BLaER1 (cell line): ENCODE results near the gene CCDC102B.

ENCODE experiments used
- H3K27ac ChIP-seq: shearing (Covaris generic); formaldehyde crosslinking; 2 replicates; pipeline ENCODE4 v1.8.1; 2022
- H3K27me3 ChIP-seq: shearing (Covaris generic); formaldehyde crosslinking; 2 replicates; pipeline ENCODE4 v1.8.1; 2022
- H3K36me3 ChIP-seq: shearing (Covaris generic); formaldehyde crosslinking; 2 replicates; pipeline ENCODE4 v1.8.1; 2022
- H3K4me1 ChIP-seq: shearing (Covaris generic); formaldehyde crosslinking; 2 replicates; pipeline ENCODE4 v1.8.1; 2022
- H3K4me2 ChIP-seq: shearing (Covaris generic); formaldehyde crosslinking; 2 replicates; pipeline ENCODE4 v1.8.1; 2022
- H3K4me3 ChIP-seq: shearing (Covaris generic); formaldehyde crosslinking; 2 replicates; pipeline ENCODE4 v1.8.1; 2022
- H3K9ac ChIP-seq: shearing (Covaris generic); formaldehyde crosslinking; 2 replicates; pipeline ENCODE4 v1.8.1; 2022
- H3K9me3 ChIP-seq: shearing (Covaris generic); formaldehyde crosslinking; 2 replicates; pipeline ENCODE4 v1.8.1; 2022
- H4K20me1 ChIP-seq: shearing (Covaris generic); formaldehyde crosslinking; 2 replicates; pipeline ENCODE4 v1.8.1; 2022
- Cebpa-rat ChIP-seq: shearing (Covaris generic); IDR thresholded peaks from 2 replicates; pipeline ENCODE4 v1.8.1; 2022

Gene CCDC102B

GRCh38 chr18:68797871-68798270 is at the start of gene CCDC102B:
Gene CCDC102B (plus strand): TSS chr18:68798080. CDS start chr18:68836764, 38,684 bp downstream.
- Histone ChIP-seq H3K9ac (no peak within 1 kb of the TSS), H3K36me3 (no peaks in the 10 kb centered on the region), H3K27ac (no peak within 1 kb of the TSS), H3K27me3 (no peaks in the 10 kb centered on the region), H3K4me3 (no peak within 1 kb of the TSS), H4K20me1 (no peaks in the 10 kb centered on the region), H3K4me1 (peaks cover 21% of the 10 kb centered on the region), H3K9me3 (no peaks in the 10 kb centered on the region), H3K4me2 (peak within 1 kb of the TSS; percentile 62)
- no peak for TF ChIP-seq Cebpa-rat

GRCh38 chr18:68757126-68757525 is 40.8 kb upstream of the CCDC102B start:
- Histone ChIP-seq H3K4me2 (no peak overlapping the region), H3K36me3 (no peaks in the 10 kb centered on the region), H3K4me3 (no peak overlapping the region), H3K9me3 (no peaks in the 10 kb centered on the region), H3K9ac (no peak overlapping the region), H3K27me3 (no peaks in the 10 kb centered on the region), H4K20me1 (no peaks in the 10 kb centered on the region), H3K4me1 (peaks cover 4% of the 10 kb centered on the region), H3K27ac (no peak overlapping the region)
- no peak for TF ChIP-seq Cebpa-rat

GRCh38 chr18:68759308-68759707 is 38.6 kb upstream of the CCDC102B start:
- no peak overlapping the region for H3K27ac ChIP-seq
- no peak overlapping the region for H3K4me3 ChIP-seq
- H3K36me3 ChIP-seq, result no peaks in the 10 kb centered on the region
- TF ChIP-seq Cebpa-rat, result no peak
- no peak overlapping the region for H3K9ac ChIP-seq
- no peaks in the 10 kb centered on the region for H4K20me1 ChIP-seq
- no peaks in the 10 kb centered on the region for H3K27me3 ChIP-seq
- H3K9me3 ChIP-seq, result no peaks in the 10 kb centered on the region
- no peak overlapping the region for H3K4me2 ChIP-seq
- peaks cover 25% of the 10 kb centered on the region for H3K4me1 ChIP-seq

GRCh38 chr18:68763083-68763482 is 34.8 kb upstream of the CCDC102B start:
- peak overlapping the region; percentile 26; the same call in 1 of the 2 replicates for H3K27ac ChIP-seq
- no peaks in the 10 kb centered on the region for H3K9me3 ChIP-seq
- peak overlapping the region; percentile 77 for H3K4me2 ChIP-seq
- H3K4me1 ChIP-seq, result peaks cover 25% of the 10 kb centered on the region
- no peak overlapping the region for H3K9ac ChIP-seq
- H3K4me3 ChIP-seq, result peak overlapping the region; percentile 39; the same call in 1 of the 2 replicates
- no peaks in the 10 kb centered on the region for H3K36me3 ChIP-seq
- no peaks in the 10 kb centered on the region for H4K20me1 ChIP-seq
- H3K27me3 ChIP-seq, result no peaks in the 10 kb centered on the region
- TF ChIP-seq Cebpa-rat, result no peak

GRCh38 chr18:68764016-68764415 is 33.9 kb upstream of the CCDC102B start:
- no peaks in the 10 kb centered on the region for H3K9me3 ChIP-seq
- no peak overlapping the region for H3K27ac ChIP-seq
- no peaks in the 10 kb centered on the region for H3K36me3 ChIP-seq
- TF ChIP-seq Cebpa-rat, result no peak
- H3K4me3 ChIP-seq, result no peak overlapping the region
- peaks cover 25% of the 10 kb centered on the region for H3K4me1 ChIP-seq
- H3K4me2 ChIP-seq, result peak overlapping the region; percentile 77; the same call in 1 of the 2 replicates
- H3K27me3 ChIP-seq, result no peaks in the 10 kb centered on the region
- no peak overlapping the region for H3K9ac ChIP-seq
- no peaks in the 10 kb centered on the region for H4K20me1 ChIP-seq

- TF ChIP-seq Cebpa-rat, result no peak
- H3K4me1 ChIP-seq, result peaks cover 25% of the 10 kb centered on the region
- H3K36me3 ChIP-seq, result no peaks in the 10 kb centered on the region
These were observed 31.4 kb upstream of the CCDC102B start for GRCh38 chr18:68766433-68766832.

GRCh38 chr18:68769461-68769860 is 28.4 kb upstream of the CCDC102B start:
- H3K4me2 ChIP-seq, result no peak overlapping the region
- H3K36me3 ChIP-seq, result no peaks in the 10 kb centered on the region
- no peaks in the 10 kb centered on the region for H3K9me3 ChIP-seq
- H3K27me3 ChIP-seq, result no peaks in the 10 kb centered on the region
- H4K20me1 ChIP-seq, result no peaks in the 10 kb centered on the region
- H3K9ac ChIP-seq, result no peak overlapping the region
- H3K27ac ChIP-seq, result no peak overlapping the region
- no peak overlapping the region for H3K4me3 ChIP-seq
- H3K4me1 ChIP-seq, result no peaks in the 10 kb centered on the region
- no peak for TF ChIP-seq Cebpa-rat

More at GRCh38 chr18:68766433-68766832, 31.4 kb upstream of the CCDC102B start:
- Histone ChIP-seq H3K27me3 (no peaks in the 10 kb centered on the region), H4K20me1 (no peaks in the 10 kb centered on the region), H3K27ac (no peak overlapping the region), H3K4me2 (no peak overlapping the region), H3K9ac (no peak overlapping the region), H3K9me3 (no peaks in the 10 kb centered on the region), H3K4me3 (no peak overlapping the region)

- no peaks in the 10 kb centered on the region for H3K36me3 ChIP-seq
- no peaks in the 10 kb centered on the region for H3K4me1 ChIP-seq
- no peak overlapping the region for H3K4me3 ChIP-seq
- H3K9ac ChIP-seq, result no peak overlapping the region
- no peaks in the 10 kb centered on the region for H3K9me3 ChIP-seq
- H3K27ac ChIP-seq, result no peak overlapping the region
- no peaks in the 10 kb centered on the region for H3K27me3 ChIP-seq
- no peak for TF ChIP-seq Cebpa-rat
- no peak overlapping the region for H3K4me2 ChIP-seq
- no peaks in the 10 kb centered on the region for H4K20me1 ChIP-seq
These were observed 25.6 kb upstream of the CCDC102B start for GRCh38 chr18:68772268-68772667.

- H3K36me3 ChIP-seq, result no peaks in the 10 kb centered on the region
- no peaks in the 10 kb centered on the region for H3K27me3 ChIP-seq
- H3K27ac ChIP-seq, result no peak overlapping the region
- no peak for TF ChIP-seq Cebpa-rat
- no peak overlapping the region for H3K4me3 ChIP-seq
- no peaks in the 10 kb centered on the region for H3K9me3 ChIP-seq
- H3K4me2 ChIP-seq, result no peak overlapping the region
- H3K9ac ChIP-seq, result no peak overlapping the region
- no peaks in the 10 kb centered on the region for H3K4me1 ChIP-seq
- H4K20me1 ChIP-seq, result no peaks in the 10 kb centered on the region
These were observed 19.5 kb upstream of the CCDC102B start for GRCh38 chr18:68778280-68778886.

GRCh38 chr18:68779169-68779568 is 18.7 kb upstream of the CCDC102B start:
- no peaks in the 10 kb centered on the region for H4K20me1 ChIP-seq
- no peak overlapping the region for H3K4me2 ChIP-seq
- no peak overlapping the region for H3K27ac ChIP-seq
- H3K27me3 ChIP-seq, result no peaks in the 10 kb centered on the region
- H3K9ac ChIP-seq, result no peak overlapping the region
- H3K9me3 ChIP-seq, result no peaks in the 10 kb centered on the region
- peak; percentile 49; the same call in 1 of the 2 replicates for TF ChIP-seq Cebpa-rat
- no peak overlapping the region for H3K4me3 ChIP-seq
- H3K36me3 ChIP-seq, result no peaks in the 10 kb centered on the region
- H3K4me1 ChIP-seq, result peaks cover 3% of the 10 kb centered on the region; the same call in 1 of the 2 replicates
